GM18519 (cell line): ENCODE data around the gene VTI1B.
"Not testable (repeated sequence)": the region's sequence is repeated elsewhere in the genome, so short reads cannot be mapped to it uniquely, and the experiment has no call there.

Experiments
- ATAC-seq: cut with Tn5 transposase; IDR thresholded peaks from one replicate; pipeline ENCODE4 v1.9.1; 2021; ENCODE audit warnings: mild to moderate bottlenecking, moderate library complexity; ENCODE audit not compliant: unreplicated experiment, low FRiP score

The VTI1B gene

DNA sequence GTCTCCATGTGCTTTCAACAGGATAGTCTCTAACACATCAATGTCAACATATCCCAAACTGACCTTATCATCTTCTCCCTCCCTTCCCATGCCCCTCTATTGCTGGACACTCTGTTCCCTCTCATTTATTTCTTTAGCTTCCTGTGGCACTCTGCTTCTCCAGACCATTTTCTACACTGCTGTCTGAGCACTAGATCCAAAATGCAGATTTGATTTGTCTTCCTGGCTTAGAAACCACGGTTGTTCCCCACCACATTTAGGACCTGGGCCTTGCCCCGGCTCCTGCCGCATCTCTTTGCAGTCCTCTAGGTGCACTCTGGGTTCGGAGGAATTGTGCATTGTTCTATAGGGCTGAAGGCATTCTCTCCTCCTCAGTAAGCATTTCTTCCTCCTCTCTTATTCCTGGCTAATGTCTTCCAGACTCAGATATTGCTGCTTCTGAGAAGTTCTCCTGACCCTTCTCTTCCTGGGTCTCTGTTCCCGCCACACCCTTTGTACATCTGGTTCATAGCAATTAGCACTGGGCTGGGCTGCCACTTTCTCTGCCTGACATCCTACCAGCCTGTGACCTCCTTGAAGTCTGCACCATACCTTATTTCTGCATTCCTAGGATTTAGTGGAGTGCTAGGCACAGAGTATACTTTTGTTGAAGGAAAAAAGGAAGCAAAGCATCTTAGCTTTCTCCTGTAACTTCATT lies 40.8 kb downstream of the VTI1B start:
- no peak for ATAC-seq

GRCh38 chr14:67630938-67631337 lies 43.5 kb downstream of the VTI1B start:
- no peak for ATAC-seq

DNA sequence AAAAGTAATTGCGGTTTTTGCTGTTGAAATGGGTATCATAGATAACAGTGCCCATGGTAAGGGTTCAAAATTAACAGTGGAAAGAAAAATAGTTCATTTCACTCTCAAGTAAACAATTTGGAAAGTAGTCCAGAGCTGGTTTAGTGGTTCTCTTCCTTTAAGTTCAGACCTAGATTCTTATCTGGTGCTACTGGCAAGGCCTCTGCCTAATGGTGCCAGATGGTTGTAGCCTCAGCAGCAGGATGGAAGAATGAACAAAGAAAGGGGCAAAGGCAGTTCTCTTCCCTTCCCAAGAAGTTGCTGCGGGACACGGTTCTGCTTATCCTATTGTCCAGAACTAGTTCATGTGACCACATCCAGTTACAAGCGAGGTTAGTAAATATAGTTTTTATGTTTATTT lies 44.2 kb downstream of the VTI1B start:
- ATAC-seq, result no peak

- no peak for ATAC-seq
These were observed 46.9 kb downstream of the VTI1B start for GRCh38 chr14:67627519-67627918.

GRCh38 chr14:67626131-67626530 lies 48.3 kb downstream of the VTI1B start:
- not testable (repeated sequence) for ATAC-seq

DNA sequence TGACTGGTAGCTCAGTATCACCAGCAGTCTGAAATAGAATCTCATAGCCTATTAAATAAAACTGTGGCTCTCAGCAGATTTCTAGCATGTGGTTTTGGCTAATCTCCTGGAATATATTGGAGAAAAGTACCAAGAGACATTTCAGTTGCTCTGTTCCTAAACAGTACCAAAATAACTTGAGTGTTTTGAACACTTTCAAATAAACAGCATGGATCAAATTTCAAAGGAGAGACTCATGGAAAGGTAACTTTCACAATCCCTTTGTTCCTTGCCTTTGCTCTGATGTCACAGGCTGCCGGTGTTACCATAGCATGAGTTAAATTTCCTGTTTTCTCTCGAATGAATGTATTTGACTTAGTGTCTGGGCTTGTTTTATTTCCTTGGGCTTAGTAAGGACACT lies 51.3 kb downstream of the VTI1B start:
- ATAC-seq, result no peak

DNA sequence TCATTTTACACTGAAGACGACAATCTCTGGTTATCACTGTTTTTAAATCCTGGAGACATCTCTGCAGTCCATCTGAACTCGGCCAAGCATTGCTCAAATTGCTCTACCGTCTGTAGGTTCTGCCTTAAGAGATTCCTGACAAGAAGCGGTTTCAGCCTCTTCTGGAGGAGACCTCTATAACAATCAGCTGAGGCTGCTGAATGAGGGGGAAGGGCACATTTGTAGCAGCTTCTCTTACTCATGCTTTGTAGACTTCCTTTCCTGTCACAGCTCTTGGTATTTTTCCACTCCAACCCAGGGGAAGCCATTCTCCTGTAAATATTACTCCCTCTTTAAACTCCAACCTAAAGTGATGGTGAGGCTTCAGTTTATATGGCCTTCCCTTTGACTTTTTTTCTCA lies 51.8 kb downstream of the VTI1B start:
- ATAC-seq, result no peak

DNA sequence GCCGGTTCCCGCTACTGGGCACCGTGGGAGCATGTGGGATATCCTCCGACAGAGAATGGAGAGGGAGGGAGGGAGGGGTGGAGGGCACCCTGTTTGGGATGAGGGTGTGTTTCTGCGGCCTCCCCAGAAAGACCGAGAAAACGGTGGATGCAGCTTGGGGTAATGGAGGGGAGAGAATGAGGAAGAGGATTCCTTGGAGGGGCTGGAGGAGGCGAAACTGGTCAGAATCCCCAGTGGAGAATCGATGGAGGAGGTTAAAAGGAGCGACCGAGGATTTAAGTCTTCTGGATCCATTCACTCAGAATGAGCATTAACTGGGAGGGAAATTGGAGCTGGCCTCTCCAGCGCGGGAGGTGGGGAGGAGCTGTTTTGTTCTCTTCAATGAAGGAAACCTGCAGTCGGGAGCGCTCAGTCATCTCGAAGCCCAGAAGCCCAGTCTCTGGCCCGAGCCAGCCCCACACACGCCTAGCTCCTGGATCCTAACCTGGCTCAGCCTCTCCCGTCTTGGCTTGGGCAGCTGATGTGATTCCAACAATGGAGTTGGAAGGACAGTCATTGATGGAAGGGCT lies 54.1 kb downstream of the VTI1B start:
- no peak for ATAC-seq

DNA sequence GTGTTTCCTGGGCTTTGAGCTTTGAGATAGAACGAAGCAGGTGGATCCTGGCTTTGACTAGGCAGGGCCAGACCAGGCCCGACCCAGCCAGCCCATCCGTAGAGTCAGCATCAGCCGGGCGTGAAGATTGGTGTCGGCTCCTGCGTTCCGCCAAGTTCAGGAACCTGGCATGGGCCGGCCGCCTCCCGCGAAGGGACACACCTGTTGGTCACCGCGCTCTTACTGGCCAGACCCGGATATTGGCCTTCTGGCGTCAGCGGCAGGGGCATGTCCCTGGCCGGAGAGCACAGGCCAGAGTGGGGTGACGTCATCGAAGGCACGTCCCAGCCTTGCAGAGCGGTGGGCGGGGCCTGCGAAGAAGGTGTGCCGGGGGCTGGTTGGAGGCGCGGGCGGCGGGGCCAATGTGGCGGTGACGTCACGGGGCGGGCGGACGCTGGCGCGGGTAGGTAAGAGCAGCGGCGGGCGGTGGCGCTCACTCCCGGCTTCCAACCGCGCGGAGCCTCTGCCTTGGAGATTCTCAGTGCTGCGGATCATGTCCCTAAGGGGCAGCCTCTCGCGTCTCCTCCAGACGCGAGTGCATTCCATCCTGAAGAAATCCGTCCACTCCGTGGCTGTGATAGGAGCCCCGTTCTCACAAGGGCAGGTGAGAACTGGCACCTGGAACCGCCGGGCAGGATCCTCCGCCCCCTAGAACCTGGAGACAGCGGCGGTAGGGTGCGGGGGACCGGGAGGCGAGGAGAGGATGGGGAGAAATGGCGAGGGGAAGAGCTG lies 54.8 kb downstream of the VTI1B start, which contains the start of gene ARG2:
ARG2 (plus strand) TSS at position 475 of the 771 bp plus-strand sequence; CDS start at position 533, 58 bp downstream.
- ATAC-seq, result peak; percentile 88

DNA sequence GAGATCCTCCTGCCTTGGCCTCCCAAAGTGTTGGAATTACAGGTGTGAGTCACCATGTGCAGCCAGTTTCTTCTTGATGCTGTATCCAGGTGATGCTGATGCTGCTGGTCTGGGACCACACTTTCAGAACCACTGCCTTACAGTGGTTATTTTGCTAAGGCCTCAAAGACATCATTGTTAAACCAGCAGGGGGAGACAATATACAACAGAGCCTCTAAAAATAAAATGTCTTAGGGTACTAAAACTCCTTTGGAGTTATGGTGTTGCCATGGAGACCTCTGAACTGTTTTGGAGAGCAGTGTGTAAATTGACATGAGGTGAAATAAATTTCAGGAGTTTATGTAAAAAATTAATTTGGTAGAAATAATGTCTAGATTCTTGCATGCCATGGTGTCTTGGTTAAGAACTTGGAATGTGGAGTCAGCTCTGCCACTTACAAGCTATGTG lies 55.8 kb downstream of the VTI1B start:
- ATAC-seq, result no peak

DNA sequence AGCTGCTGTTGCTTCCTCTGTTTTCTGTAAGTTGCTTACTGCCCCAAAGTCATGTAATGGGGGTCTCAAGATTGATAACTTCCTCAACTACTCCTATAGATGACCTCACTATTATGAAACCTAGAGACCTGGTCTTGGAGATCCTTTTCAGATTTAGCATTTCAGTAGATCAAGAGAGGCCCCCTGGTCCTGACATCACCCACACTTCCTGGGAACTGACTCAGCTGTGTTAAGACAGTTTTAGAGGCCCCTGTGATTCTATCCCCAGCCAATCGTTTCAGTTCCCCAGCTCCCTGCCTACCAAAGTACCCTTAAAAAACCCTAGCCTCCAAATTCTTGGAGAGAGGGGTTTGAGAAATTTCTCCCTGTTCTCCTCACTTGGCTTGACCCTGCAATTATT lies 63.9 kb downstream of the VTI1B start:
- no peak for ATAC-seq

- ATAC-seq, result no peak
These were observed 64.7 kb downstream of the VTI1B start for GRCh38 chr14:67609642-67610310.

- no peak for ATAC-seq
These were observed 66.8 kb downstream of the VTI1B start for GRCh38 chr14:67607646-67608045.

- ATAC-seq, result peak; percentile 80
These were observed 71.4 kb downstream of the VTI1B start for GRCh38 chr14:67602995-67603545.

GRCh38 chr14:67602076-67602475 lies 72.4 kb downstream of the VTI1B start:
- no peak for ATAC-seq

GRCh38 chr14:67600562-67600974 lies 73.9 kb downstream of the VTI1B start:
- ATAC-seq, result not testable (repeated sequence)

DNA sequence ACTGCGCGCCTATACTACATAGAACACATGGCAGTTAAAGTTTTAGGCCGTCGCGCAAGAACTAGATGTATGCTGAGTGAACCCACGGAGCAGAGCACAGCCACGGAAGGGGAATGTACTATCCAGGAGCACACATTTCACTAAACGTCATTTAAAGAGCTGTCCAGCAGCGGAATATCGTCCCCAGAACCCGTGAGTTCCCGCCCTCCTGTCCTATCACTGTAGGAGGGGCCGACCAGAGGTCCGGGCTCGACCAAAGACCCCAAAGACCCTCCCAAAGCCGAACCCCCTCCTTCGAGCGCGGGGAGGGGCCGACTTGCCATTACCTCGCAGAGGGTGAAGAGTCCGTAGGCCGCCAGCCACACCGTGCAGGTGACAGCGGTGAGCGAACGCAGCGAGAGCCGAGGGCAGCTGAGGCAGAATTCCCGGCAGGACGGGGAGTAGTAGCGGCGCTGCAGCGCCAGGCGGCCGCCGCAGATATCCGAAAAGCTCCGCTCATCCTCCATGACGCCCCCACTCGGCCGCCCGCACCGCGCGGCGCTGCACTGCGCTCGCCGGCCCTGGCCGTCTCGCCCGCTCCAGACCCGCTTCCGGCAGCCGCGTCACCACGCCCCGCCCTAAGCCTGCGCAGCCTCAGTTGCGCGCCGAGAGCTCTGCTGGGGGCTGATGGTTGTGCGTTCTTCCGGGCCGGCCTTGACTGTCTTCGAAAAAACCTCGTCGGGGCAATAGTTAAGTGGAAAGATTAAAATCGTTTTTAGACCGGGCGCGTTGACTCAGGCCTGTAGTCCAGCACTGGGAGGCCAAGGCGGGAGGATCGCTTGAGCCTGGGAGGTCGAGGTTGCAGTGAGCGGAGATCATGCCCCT lies 74.5 kb downstream of the VTI1B start, which contains the start of gene PIGH:
PIGH (minus strand) TSS at position 571 of the 864 bp plus-strand sequence; CDS start at position 506, 65 bp downstream.
- ATAC-seq, result peak; percentile 83
